NCI-H2081 treated with DMSO at 0.1 percent for 48 hours (cell line): ENCODE measurements around the gene HIRA.

Experiments used
- DNase-seq: peaks from one replicate; lab custom pipeline; 2025; lab: John Stamatoyannopoulos, UW

The HIRA gene

GRCh38 chr22:19407649-19408606, 23.6 kb downstream of the HIRA start:
- DNase-seq: no peak

DNA sequence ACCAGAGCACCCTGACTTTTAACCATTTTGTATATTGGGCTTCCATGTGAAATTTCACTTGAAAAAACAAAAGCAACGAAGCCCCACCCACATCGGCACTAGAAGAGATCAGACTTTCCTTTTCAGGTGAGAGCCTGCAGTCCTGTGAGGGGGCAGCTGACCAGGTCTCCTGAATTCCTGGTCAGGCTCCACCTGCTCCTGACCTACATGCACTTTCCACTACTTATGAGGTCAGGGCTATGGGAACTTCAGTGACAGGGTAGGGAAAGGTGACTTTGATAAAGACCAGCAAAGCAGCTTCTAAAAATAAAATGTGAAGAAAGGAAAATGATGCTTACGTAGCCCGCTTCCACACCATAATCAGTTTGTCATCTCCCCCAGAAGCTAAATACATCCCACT, 24.7 kb downstream of the HIRA start:
- no peak for DNase-seq

DNA sequence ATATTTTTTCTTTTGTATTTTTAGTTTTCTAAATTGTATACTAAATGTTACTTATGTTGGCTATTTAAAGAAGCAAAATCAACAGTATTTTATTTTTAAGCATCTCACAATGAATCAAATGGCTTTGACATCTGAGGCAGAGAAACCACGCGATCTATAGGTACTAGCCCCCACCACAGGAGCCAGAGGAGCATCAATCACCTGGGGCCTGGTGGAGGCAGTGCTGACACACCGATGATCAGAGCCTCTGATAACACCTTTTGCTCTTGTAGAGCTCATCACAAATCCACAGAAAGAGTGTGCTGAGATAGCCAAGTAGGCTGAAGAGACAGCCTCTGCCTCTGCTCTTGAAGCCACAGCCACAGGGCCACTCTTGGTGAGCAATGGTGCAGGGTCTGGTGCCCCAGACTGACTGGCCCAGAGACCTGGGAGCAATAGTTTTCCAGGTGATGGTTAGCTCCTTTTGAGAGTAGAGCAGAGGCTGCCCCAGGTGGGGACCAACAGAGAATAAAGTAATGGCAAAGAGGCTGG, 25.2 kb downstream of the HIRA start:
- DNase-seq: no peak

DNA sequence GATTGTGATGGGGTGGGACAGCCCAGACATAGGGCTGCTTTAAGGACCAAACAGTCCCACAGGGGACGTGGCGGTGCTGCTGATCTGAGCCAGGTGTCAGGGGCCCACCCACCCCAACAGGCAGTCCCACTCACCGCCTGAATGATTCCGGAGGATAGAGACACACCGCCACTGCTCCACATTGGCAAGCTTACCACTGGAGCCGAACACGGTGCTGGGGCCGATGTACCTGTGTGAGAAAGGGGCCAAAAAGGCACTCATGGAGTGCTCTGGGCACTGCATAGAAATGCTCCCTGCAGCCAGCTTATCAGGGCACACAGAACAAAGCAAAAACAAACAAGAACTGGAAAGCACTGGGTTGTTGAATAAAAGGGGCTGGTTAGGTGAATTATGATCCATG, 25.9 kb downstream of the HIRA start:
- DNase-seq: no peak

GRCh38 chr22:19405133-19405532, 26.4 kb downstream of the HIRA start:
- no peak for DNase-seq

- DNase-seq: no peak
Measured at GRCh38 chr22:19404676-19405075, 26.9 kb downstream of the HIRA start.

DNA sequence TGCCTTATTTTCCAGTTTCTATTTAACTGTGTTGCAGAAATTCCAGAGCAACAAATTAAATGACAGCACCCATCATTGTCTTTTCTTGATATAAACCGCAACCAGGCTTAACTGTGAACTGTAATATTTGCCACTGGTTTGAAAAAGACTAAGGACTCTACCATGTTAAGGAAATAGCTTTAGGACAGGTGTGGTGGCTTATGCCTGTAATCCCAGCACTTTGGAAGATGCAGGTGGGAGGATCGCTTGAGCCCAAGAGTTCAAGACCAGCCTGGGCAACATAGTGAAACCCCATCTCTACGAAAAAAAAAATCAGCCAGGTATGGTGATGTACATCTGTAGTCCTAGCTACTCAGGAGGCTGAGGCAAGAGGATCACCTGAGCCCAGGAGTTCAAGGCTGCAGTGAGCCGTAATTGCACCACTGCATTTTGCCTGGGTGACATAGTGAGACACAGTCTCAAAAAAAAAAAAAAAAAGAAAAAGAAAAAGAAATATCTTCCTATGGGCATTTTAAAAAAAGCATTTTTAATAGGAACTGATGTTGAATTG, 28.8 kb downstream of the HIRA start:
- DNase-seq: no peak

DNA sequence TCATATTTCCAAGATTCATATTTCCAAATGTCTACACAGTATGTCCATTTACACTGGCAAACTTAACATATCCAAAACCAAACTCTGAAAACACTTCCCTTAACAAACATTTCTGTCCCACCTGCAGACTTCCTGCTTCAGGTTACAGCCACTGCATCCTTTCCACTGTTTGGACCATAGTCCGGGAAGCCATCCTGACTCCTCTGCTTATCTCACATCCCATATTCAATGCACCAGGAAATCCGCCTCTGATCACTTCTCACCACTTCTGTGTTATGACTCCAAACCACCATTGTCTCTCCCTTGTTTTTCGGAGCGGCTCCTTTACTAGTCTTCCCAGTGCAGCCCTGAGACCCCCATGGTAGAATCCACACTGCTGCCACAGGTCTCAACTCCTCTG, 30.1 kb downstream of the HIRA start:
- DNase-seq: no peak

DNA sequence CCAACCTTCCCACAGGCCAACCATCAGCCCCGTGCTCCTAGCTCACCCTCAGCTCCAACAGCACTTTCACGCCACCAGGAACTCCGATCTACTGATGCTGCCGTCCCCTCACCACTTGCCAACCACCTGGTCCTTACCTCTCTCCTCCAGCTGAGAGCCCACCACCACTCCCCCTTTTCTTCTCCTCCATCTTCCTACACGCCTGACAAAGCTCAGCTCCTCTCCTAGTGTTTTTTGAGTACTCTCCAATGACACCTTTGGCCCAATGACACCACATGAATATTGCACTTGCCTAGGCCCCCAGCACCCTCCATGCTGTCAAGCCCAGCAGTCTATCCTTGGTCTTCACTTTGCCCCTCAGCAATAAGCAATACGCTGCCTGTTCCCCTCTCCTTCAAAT, 30.7 kb downstream of the HIRA start:
- DNase-seq: no peak

- no peak for DNase-seq
Measured at GRCh38 chr22:19398652-19399051, 32.9 kb downstream of the HIRA start.

- DNase-seq: no peak
Measured at GRCh38 chr22:19398206-19398605, 33.3 kb downstream of the HIRA start.

- no peak for DNase-seq
Measured at GRCh38 chr22:19397734-19398104, 33.8 kb downstream of the HIRA start.

- DNase-seq: no peak
Measured at GRCh38 chr22:19396934-19397733, 34.4 kb downstream of the HIRA start.

DNA sequence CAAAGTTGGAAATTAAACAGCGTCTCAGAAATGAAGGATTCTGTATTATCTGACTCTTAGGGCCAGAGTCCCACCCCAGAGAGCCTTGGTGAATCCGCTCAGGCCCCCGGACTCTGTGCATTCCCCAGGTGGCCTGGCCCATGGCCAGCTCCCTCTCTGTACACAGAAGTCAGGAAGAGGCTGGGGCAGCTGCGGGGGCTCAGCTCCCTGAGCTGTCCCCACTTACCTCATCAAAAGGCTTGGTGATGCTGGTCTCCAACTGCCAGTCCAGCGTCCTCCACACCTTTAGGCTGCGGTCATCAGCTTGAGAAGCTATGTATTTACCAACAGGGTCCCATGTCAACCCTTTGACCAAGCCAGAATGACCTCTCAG, 35.0 kb downstream of the HIRA start:
- no peak for DNase-seq

- no peak for DNase-seq
Measured at GRCh38 chr22:19395276-19395675, 36.3 kb downstream of the HIRA start.

DNA sequence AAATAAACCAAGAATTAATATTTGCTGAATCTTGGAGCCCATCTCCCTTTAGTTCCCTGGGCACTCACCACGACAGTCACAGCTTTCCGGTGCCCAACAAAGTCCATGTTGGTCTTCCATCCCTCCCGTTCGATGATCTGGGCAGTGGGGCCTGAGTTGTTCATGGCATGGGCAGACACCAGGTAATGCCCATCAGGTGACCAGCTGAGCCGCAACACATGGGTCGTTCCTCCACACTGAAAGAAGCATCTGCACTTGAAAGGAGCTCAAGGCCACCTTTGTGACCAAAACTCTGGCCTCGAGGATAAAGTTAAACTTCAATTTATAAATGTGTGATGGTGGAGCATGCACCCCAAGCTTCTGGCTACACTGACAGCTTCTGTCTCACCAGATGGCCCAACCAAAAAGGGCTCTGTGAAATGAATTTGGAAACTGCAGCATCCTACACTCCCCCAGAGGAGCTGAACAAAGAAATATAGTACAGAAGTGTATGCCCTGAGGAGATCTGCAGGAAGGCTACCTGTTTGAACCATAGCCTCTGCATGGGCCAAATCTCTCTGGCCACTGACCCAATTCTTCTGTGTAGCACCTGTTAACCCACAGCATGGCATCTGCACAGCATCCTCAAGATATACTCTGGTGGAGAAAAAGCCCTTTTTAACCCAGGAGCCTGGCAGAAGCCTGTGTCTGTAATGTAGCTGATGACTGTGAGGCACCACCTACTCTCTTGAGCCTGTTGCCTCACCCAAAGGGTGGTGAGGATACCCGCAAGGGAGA, 37.1 kb downstream of the HIRA start:
- no peak for DNase-seq

DNA sequence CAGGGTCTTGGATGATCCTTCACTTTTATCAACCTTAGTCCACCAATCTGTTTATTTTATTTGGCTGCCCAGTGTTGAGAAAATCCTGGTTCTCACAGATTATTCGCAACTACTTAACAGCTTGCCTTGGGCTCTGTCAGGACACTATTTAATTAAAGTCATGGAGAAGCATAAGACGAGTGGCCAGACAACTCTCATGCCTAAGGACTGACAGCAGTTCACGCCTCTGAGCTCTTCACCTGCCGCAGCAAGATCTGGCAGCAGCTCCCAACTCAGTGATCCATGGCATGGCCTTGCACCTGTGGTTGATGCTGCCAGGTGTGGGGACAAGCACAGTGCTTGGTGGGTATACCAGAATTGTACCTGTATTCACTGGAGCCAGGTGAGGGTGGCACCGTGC, 37.8 kb downstream of the HIRA start:
- no peak for DNase-seq

GRCh38 chr22:19387575-19387974, 44.0 kb downstream of the HIRA start:
- DNase-seq: no peak

- DNase-seq: no peak
Measured at GRCh38 chr22:19387038-19387437, 44.5 kb downstream of the HIRA start.

- no peak for DNase-seq
Measured at GRCh38 chr22:19386248-19386647, 45.3 kb downstream of the HIRA start.

DNA sequence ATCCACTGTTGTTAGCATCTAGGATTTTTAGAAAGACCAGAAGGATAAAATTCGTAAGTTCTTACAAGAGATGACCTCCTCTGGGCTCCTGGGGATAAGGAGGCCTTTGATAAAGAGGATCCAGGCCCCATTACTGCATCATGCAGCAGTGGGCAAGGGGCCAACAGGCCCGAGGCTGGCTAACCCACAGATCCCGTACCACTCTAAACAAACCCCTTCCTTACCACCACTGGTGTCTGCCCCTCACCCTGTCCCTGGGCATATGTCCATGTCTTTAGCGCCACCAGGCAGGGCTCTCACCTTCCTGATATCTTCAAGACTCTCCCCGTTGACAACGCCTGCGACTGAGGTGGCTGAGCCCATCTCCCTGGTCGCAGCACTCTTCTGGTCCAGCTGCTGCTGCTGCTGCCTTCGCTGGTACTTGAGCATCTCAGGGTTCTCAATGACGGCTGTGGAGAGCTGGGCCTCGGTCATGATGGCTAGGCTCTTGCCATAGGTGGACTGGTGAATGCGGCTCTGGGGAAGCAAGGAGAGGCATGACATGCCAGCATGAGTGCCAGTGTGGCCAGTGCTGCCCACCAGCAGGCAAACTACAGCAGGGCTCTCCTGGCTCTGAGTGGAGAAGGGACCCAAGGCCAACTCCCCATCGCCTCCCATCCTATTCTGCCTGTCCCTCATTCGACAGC, 46.2 kb downstream of the HIRA start:
- no peak for DNase-seq
